GM18907 (cell line): ENCODE results near the gene HCN2.
"Not testable (repeated sequence)": the region's sequence is repeated elsewhere in the genome, so short reads cannot be mapped to it uniquely, and the experiment has no call there.

Experiments used
- ATAC-seq: cut with Tn5 transposase; IDR thresholded peaks from one replicate; pipeline ENCODE4 v1.9.1; 2021; ENCODE audit warnings: mild to moderate bottlenecking, moderate library complexity; ENCODE audit not compliant: unreplicated experiment

HCN2 gene

GRCh38 chr19:584240-585001 lies 5.3 kb upstream of the HCN2 start:
- no peak for ATAC-seq

- not testable (repeated sequence) for ATAC-seq
These were observed 4.5 kb upstream of the HCN2 start for GRCh38 chr19:585146-585545.

- no peak for ATAC-seq
These were observed 4.0 kb upstream of the HCN2 start for GRCh38 chr19:585551-586110.

DNA sequence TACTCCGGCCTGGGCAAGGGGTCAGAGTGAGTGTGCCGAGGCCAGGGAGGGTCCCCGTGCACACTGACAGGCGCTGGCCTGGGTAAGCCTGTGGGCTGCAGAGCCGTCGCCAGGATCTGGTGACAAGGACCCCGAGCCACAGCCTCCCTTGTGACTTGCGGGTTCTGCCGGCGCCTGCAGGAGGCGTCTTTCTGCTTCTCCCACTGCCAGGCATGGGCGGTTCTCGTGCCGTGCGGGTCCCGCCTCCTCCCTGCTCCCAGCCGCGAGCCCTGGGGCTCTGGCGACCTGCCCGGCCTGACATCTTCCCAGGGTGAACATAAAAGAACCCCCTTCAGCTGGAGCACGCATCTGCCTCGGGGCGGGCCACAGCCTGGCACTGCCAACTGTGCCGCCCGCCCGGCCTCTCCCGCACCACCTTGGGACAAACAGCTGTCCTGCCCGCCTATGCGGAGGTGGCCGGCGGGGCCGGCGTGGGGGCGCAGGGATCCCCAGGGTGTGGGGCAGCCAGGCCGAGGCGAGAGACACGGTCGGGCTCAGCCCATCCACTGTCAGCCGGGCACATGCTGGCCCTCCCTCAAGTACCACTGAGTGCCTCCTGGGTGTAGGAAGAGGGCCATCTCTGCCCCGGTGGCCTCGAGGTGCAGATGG lies 1.5 kb upstream of the HCN2 start:
- no peak for ATAC-seq

- ATAC-seq: no peak
These were observed 664 bp upstream of the HCN2 start for GRCh38 chr19:588741-589692.

GRCh38 chr19:590396-590745 lies 690 bp downstream of the HCN2 start:
- ATAC-seq: no peak

- no peak for ATAC-seq
These were observed 1.0 kb downstream of the HCN2 start for GRCh38 chr19:590750-591098.

DNA sequence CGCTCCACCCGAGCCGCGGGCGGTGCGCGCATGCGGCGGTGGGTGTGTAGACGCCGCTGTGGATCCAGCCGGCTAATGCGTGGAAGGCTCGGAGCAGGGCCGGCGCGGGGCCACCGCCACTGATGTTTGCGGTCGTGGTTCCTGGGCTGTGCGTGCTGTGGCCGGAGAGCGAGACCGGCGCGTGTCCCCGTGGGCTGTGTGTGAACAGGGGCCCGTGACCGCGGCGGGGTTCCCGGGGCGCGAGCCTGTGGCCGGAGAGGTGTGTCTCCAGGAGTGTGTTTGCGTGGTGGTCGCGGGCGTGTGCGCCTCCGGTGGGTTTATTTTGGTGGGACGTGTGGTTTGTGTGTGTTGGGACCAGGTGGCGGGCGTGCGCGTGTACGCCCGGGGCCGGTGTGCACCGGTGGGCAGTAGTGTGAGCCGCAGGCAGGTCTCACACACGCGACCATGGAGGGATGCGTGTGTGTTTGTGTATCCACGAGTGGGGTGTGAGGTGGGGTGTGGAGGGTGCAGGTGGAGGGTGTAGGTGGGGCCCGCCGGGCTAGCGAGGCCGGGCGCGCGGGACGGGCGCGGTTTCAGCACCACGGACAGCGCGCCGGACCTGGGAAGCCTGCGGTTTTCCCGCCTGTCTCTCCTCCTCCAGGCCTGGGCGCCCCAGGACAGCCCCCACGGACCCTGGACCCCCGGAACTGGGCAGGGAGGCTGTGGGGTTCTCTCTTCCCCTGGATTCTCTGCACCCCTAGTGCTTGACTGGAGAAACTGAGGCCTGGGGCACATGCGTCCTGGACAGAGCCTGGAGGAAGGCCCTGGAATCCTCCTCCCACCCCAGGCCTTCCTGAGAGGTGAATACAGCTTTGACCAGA lies 1.6 kb downstream of the HCN2 start:
- no peak for ATAC-seq

GRCh38 chr19:592101-592500 lies 2.4 kb downstream of the HCN2 start:
- ATAC-seq: no peak

DNA sequence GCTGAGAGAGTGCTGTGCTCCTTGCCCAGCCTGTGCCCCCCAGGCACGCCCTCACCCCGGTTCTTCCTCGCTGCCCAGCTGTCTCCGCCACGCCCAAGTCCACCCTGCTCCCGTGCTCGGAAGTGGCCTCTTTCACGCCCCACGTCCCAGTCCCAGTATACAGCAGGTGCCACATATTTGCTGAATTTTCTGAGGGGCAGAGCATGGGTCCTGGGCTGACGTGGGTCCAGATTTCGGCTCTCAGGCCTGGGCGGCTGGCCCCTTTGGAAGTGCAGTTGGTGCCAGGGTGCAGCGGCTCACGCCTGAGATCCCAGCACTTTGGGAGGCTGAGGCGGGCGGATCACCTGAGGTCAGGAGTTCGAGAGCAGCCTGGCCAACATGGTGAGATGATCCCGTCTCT lies 3.4 kb downstream of the HCN2 start:
- ATAC-seq: no peak

- ATAC-seq: no peak
These were observed 3.8 kb downstream of the HCN2 start for GRCh38 chr19:593505-593904.

DNA sequence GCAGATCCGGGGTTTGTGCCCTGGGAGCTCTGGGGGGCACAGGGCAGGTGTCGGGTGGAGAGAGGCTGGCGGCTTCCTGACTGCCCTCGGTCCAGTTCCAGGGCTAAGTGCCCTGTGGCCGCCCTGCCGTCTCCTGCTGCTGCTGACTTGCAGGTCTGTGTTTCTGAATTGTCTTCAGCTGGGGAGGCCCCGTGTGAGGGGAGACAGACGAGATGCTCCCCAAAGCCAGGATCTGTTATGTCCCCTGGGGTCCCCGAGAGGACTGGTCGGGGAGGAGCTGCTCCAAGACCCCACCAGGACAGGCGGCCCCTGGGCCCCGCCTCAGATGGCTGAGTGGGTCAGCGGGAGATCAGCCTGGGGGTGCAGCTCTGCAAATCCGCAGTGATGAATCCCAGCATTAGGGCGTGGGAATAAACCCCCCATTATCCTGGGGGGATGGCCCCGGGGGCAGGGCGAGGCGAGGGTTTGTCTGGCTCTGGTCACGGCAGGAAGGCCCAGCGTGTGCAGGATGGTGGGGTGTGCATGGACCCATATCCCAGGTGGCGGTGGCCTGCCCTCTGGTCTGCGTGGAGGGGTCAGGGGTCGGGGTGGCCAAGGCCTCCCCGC lies 4.7 kb downstream of the HCN2 start:
- ATAC-seq: no peak

DNA sequence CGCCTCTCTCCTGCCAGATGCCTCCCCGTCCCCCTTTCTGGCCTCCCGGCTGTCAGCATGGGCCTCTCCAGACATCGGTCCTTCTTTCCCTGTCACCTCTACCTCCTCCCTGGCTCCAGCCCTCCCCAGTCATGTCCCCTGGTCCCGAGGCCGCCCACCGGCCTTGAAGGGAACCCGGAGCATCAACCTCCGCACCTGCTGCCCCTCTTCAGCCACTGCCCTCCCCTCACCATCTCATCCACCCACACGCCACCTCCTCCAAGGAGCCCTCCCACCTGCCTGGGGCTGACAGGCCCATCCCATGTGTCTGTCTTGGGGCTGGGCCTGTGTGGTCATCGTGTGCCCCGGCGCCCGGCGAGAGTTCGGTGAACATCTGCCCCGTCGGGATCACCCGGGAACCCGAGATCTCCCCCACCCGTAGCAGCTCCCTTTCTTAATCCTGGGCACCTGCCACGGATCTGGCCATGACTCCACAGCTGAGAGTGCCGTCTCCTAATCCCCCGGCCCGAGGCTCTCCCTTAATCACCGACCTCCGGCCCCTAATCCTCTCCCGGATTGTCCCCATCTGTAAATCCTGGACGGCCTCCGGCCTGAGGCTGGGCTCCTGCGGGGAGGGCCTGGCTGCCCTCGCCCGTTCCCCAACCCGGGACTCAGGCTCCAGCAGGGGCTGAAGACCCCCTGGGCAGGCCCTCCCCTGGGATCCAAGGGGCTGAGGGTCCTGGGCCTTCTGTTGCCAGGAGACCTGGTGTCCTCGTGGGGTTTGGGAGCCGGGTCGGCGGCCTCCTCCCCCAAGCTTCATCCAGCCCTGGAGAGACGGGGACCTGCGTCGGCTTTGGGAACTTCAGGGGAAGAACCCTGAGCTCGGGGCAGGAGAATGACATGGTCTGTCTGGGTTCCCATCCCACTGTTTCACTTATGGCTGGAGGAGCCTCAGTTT lies 5.9 kb downstream of the HCN2 start:
- no peak for ATAC-seq

DNA sequence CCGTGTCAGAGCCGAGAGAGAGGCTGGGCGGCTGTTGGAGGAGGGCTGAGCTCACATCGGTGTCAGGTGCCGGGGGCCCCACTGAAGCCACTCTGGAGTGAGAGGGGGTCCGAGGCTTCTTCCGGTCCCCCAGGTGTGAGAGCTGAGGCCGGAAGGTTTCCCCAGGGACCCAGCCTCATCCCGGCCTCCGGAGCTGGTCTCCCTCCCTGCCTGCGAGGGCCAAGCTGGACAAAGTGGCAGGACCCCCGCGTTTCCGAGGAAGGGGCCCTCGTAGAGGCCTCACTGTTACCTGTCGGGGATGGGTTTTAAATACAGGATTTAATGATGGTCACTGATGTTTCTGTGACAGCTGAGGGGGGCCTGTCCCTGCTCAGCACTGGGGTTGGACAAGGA lies 6.6 kb downstream of the HCN2 start:
- no peak for ATAC-seq

GRCh38 chr19:597406-598315 lies 8.0 kb downstream of the HCN2 start:
- ATAC-seq: no peak

DNA sequence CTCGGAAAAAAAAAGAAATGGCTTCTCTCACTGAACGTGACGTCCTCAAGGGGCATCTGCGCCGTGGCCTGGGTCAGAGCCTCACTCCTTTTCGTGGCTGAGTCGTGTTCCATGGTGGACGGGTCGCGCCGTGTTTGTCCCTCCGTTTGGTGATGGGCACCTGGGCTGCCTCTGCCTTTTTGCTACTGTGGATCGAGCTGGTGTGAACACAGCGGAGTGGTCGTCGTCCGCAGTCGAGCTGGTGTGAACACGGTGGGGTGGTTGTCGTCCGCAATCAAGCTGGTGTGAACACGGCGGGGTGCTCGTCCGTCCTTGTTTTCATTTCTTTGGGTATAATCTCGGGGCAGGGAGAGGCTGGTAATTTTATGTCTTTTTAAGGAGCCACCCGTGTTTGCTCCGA lies 11.6 kb downstream of the HCN2 start:
- ATAC-seq: no peak

DNA sequence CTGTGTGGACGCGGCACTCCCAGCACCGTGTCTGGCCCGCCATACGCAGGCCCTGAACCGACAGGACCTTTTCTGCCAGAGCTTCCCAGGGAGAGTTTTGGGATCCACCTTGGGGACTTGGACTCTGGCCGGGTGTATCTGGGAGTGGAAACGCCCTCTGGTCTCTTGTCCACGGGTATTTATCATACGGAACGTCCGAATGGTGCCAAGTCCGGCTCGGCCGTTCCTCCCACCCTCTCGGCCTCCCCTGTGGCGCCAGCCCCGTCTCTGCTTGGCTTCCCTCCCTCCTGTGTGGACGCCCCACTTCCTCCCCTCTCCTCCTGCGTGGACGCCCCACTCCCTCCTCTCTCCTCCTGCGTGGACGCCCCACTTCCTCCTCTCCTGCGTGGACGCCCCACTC lies 12.1 kb downstream of the HCN2 start:
- ATAC-seq: no peak
